Activated CD4-positive, alpha-beta T cell treated with anti-CD3 and anti-CD28 coated beads, Interleukin-2, amount 50 U/mL, for 4 hours (primary cell): ENCODE results near the gene SEC62.
A peak's percentile ranks its signal among the peaks of the same experiment; 100 is the strongest.
"Not testable (repeated sequence)": the region's sequence is repeated elsewhere in the genome, so short reads cannot be mapped to it uniquely, and the experiment has no call there.

Experiments
- DNase-seq, 2 experiments: peaks; one replicate each; pipeline ENCODE4 v3.0.0-alpha.2; 2020

The SEC62 gene

DNA sequence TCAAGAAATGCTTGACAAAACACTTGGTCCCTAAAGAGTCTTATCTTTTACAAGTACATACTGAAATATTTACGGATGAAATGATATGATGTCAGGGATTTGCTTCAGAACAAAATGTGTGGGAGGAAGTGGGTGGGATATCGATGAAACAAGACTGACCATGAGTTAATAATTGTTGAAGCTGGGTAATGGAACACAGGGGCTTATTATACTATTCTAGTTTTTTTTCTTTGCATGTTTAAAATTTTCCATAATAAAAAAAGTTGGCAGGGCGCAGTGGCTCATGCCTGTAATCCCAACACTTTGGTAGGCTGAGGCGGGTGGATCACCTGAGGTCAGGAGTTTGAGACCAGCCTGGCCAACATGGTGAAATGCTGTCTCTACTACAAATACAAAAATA is 52.7 kb downstream of the SEC62 start:
- not testable (repeated sequence) for DNase-seq

DNA sequence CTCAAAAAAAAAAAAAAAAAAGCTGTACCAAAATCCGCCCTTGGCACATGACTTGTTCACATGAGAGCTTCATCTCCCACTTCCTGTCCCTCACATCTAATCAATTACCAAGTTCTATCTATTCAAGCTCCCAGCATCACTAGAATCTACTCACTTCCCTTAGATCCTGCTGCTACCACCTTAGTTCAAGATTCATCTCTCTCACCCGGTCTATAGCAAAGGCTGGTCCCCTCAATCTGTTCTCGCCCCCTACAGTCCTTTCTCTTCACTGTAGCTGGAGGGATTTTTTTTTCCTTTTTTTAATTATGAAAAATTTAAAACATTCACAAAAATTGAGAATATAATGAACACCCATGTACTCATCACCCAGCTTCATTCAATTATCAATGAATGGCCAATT is 54.5 kb downstream of the SEC62 start:
- no peak for DNase-seq

DNA sequence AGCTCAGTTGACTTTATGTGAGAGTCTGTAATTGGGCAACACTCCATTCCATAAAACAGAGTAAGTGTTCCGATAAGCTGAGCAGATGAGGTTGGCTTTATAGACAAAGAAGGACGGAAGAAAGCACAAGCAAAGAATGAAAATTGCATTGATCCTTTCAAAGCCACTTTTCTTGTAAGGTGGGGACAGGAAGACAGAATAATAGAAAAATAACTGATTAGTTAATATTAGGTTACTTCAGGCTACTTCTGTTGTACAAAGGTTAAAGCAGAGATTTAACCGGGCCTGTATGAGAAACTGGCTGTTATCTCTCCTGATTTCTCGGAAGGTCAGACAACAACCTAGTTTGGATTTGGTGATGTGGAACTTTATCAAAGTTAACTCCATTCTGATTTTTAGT is 55.7 kb downstream of the SEC62 start:
- no peak for DNase-seq

DNA sequence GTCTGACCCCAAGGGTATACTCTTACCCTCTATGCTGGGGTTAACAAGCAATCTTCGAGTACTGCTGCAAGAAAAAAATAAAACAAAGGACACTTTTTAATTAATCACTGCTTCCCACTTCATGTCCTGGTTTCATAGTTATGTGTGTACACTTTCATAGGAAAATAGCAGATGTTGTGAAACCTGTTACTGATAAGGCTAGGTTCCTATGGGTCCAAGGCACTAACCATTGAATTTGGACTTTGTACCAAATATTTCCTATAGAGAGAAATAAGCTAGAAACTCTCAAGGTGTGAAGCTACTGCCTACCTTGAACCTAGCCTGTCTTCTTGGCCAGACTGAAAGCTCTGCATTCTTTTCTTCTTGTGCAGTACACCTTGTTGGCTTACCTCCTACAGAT is 56.6 kb downstream of the SEC62 start:
- DNase-seq = no peak

DNA sequence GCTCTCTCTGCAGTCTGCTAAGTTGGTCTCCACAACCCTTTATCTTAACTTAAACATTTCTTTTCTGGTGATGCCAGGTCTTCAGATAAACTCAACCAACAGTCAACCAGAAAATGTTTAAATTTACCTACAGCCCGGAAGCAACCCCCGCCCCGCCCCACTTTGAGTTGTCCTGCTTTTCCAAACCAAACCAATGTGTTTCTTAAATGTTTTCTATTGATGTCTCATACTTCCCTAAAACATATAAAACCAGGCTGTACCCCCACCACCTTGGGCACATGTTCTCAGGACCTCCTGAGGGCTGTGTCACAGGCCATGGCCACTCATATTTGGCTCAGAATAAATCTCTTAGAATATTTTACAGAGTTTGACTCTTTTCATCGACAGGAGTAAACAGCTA is 58.0 kb downstream of the SEC62 start:
- DNase-seq = no peak

DNA sequence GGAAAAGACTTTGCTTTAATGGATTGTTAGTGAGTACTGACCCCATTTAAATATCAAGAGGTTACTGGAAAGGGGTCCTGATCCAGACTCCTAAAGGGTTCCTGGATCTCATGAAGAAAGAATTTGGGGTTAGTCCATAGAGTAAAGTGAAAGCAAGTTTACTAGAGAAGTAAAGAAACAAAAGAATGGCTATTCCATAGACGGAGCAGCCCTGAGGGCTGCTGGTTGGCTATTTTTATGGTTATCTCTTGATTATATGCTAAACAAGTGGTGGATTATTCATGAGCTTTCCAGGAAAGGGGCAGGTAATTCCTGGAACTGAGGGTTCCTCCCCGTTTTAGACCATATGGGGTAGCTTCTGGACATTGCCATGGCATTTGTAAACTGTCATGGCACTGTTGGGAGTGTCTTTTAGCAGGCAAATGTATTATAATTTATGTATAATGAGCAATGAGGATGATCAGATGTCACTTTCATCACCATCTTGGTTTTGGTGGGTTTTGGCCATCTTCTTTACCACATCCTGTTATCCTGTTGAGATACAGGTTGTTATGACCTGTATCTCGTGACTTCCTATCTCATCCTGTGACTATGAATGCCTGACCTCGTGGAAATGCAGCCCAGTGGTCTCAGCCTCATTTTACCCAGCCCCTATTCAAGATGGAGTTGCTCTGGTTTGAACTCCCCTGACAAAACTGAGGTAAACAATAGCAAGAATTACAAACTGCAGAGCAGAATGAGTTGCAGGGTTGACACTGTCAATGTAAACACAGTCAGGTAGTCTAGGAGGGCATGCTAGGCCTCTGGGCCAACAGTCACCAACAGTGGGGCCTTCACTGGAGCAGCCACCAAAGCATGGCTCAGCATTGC is 60.9 kb downstream of the SEC62 start:
- DNase-seq = no peak

DNA sequence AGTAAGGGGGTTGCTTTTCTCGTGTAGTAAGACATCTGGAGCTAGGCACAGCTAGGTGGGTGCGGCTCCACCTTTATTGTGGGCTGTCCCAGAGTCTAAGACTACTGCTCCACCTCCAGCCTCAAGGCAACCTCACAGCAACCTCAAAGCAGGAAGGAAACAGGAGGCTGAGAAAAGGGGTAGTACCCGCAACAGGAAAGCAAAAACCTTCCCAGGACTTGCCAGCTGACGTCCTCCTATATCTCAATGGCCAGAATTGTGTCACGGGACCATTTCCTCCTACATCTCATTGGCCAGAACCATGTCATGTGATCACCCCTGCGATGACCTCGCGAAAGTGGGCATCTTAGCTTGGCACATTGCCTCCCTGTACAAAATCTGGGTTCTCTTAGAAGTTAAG is 66.9 kb downstream of the SEC62 start:
- DNase-seq = peak; percentile 11 to 17

DNA sequence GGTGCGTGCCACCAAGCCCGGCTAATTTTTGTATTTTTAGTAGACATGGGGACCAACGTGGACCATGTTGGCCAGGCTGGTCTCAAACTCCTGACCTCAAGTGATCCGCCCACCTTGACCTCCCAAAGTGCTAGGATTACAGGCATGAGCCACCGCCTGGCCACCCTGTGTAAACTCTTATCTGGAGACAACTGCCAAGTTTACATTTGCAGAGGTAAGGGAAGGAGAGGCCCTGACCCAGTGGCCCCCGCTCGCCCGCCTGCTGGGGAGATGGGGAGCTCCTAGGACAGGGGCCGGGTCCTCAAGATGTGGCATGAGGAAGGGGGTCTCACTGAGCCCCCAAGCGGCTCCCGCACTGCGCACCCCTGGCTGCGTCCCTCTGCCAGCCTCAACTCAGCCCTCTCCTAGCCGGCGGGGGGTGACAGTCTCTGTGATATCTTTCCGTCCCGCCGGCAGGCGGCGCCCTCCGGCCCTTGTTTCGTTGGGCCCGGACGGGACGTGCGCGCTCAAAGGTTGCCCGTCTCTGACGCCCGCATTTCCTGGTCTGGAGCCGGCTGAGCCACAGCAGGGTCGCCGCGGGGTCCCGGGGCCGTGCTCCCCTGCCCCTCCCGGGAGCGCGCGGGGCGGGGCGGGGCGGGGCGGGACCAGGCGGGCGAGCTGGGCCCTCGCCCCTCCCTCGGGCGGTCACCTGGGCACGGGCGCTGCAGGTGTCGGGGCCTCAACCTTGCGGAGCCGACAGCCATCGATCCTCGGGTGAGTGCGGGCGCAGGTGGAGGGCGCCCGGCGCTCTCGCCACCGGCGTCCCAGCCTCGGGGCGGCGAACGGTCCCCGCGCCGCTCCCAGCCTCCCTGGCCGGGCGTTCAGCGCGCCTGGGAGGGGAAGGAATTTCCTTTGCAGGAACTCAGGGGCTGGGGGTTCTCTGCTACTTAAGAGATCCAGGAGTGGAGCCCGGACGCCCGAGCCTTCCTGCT is 71.1 kb downstream of the SEC62 start, which contains the start of gene GPR160:
GPR160 (plus strand) TSS at position 533 of the 971 bp plus-strand sequence. CDS start 45,978 bp downstream, outside the sequence.
- peak; percentile 70 to 71 for DNase-seq

DNA sequence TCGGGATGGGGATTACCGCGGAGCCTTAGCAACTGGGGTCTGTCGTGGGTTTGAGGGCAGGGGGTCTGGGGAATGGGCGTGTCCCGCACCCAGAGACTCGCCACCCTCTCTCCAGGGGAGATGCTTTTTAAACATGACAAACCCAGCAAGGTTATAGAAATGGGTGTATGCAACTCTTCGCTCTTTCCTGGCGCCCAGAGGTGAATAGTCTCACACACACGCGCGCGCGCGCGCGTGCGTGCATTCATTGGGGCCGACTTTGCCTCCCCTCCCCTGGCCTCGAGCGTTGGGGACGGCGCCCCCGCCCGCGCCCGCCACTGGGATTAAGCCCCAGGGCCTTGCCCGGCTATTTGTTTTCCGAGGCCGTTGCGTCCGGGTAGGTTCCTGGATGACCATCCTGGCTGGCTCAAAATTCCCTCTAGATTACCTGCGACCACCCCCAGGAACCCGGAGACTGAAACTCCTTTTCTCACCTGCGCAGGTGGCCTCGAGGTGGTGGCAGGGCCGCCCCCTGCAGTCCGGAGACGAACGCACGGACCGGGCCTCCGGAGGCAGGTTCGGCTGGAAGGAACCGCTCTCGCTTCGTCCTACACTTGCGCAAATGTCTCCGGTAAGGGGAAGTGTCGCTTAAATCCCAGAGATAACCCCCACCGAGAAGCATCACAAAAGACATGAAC is 72.0 kb downstream of the SEC62 start:
- peak; percentile 16 to 26 for DNase-seq

DNA sequence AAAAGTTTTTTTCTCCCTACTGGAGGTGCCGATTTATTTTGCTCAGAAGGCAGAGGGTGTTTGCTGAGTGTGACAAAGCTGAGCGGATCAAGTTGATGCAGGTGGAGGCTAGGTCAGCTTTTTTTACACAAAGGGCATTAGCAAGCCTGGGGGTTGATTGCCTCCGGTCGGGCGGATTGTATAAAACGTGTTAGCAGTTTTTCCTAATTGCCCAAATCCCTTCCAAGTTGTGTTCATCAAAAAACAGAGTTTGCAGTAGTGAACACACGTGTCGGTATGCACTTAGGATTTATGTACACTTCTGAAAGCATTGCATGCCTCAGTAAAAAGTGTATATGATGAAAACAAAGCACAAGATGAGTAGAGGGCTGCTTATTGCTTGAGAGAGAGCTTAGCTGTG is 73.8 kb downstream of the SEC62 start:
- DNase-seq = no peak

DNA sequence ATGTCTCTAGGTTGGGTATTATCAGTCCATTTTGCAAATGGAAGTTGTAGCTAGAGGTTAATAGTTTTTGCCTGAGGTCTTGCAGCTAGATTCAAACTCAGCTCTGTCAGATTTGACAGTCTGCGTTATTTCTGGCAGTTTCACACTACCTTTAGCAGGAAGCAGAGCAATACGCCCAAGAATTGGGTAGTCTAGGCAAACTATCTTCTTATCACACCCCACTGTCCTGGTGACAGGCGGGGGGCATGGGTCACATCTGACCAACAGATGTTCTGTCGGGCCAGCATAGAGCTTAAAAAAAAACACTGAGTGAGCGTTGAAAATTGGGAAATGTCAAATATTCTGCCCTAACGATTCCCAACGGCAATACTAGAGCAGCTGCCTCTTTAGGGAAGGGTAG is 76.9 kb downstream of the SEC62 start:
- no peak for DNase-seq

DNA sequence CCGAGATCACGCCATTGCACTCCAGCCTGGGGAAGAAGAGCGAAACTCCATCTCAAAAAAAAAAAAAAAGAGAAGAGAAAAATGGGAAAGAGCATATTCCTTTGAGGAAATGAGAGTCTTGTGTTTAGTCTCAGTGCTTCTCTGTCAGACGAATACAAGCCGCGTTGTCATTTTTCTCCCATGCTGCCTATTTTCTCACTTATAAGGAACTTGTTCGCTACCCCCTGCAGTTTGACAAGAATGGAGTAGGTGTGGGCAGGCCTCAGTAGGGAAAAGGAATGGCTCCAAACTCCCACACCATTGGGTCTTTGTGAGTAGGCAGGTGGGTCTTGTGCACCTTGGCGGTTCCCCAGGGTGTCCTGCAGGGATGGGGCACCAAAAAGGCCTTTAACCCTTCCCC is 77.7 kb downstream of the SEC62 start:
- no peak for DNase-seq

DNA sequence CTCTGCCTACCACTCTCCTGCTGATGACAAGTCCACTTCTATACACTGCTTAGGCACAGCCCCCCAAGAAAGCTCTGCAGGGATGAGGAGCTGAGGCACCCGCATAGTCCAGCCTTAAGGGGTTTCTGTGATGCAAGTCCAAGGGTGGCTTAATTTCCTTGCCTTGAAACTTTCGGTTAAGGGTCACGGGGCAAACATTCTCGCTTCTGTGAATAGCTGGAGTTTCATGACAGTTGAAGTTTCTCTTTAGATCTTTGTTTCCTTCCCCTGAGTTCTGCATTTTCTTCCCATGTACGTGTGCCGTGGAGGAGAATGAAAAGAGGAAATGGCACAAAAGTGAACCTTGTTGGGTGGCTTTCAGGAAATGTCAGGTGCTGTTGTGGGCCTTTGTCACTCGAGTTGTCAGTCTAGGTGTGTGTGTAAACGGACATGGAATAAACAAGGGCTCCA is 78.2 kb downstream of the SEC62 start:
- no peak for DNase-seq

DNA sequence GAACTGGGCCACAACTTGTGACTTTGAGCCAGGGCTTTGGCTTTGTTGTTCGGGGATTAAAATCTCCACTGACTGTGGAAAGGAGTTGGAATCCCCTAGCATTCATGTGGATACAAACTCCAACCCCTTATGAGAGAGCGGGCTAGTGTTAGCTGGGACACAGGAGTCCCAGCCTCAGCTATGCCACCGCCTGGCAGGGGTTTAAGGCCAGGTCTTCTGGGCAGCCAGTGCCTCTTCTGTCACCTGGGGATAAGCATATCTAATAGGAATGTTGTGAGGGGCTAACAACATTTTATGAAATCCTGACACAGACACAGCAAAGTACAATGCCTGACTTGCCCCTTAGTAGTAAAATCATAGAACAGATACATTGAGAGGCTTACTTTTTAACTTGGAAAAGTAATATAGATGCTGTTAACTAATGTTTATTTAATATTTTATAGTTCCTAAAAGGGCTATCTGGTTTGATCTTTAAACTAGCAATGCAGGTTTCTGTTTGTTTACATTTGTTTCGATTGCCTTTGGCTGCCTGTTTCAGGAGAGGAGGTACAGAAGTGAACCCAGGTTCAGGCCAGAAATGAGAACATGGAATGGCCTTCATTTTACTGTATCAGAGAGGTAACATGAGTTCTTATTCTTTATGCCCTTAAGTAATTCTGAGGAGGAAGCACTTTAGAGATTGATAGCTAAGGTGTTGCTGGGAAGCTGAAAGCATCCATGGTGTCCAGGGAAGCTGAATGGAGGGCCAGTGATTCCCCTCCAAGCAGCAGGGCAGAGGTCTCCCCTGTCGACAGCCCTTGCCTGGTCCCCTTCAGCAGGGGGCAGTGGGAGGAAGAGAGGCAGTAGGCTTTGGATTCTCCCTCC is 79.9 kb downstream of the SEC62 start:
- no peak for DNase-seq

DNA sequence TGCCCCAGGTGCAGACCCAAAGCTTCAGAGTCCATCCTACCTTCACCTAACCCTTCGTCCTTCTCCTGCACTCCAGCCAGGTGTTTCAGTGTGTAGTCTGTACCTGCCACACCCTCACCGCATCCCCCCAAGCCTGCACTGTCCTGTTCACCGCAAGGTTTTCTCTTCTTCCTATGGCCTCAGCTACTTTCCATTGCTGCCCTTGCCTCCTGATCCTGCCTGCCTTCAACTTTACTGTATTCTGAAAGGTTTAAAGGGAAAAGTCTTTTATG is 80.5 kb downstream of the SEC62 start:
- no peak for DNase-seq
